GM12878 (cell line): ENCODE measurements around the gene PXDC1. TPM values are rescaled to one million over a fixed set of nuclear protein-coding genes. Genes with fewer than 3 reads are reported as not detected.

Experiments
- ATAC-seq: fragments of 200-7000 bp; cut with Tn5 transposase; 3 replicates; pipeline ENCODE4 v1.9.1; 2020; ENCODE audit warnings: mild to moderate bottlenecking, moderate library complexity
- BruUV-seq: library from RNA; stranded (reverse); fragments of 400-500 nt; replicated peaks from 2 replicates; lab custom pipeline; 2021; lab: Mats Ljungman, UMichigan
- CTCF ChIA-PET: fragments of 300-600 bp; sonication (Branson Sonifier 250); formaldehyde crosslinking; extraction: SDS; loops from one replicate; lab custom pipeline; 2021; ENCODE audit warnings: inconsistent platforms; lab: Yijun Ruan, JAX
- POLR2A ChIA-PET: fragments of 350-600 bp; formaldehyde crosslinking; extraction: SDS; loops from one replicate; lab custom pipeline; 2021; ENCODE audit warnings: inconsistent platforms; lab: Charles Lee
- RAD21 ChIA-PET: fragments of 300-600 bp; sonication (Branson Sonifier 250); formaldehyde crosslinking; loops from one replicate; lab custom pipeline; 2023; ENCODE audit warnings: antibody characterized with exemption; ENCODE audit not compliant: unreplicated experiment; lab: Charles Lee
- SMC1A ChIA-PET: fragments of 300-600 bp; sonication (Branson Sonifier 250); formaldehyde crosslinking; loops from one replicate; lab custom pipeline; 2023; ENCODE audit not compliant: unreplicated experiment, uncharacterized antibody; lab: Charles Lee
- DNase-seq: peaks from one replicate; pipeline ENCODE4 v3.0.0-alpha.2; 2011; ENCODE audit warnings: low read depth, low spot score
- FAIRE-seq: peaks from 3 replicates; lab custom pipeline; 2011; peaks lifted over from hg19 to GRCh38; lab: Jason Lieb, UNC
- H2AFZ ChIP-seq: 2 replicates; pipeline ENCODE4 v1.6.0; 2011; ENCODE audit warnings: low read depth, low read length, control low read depth; ENCODE audit not compliant: control insufficient read depth
- H3K27ac ChIP-seq: 2 replicates; pipeline ENCODE4 v1.5.1; 2011; ENCODE audit warnings: control low read depth; ENCODE audit not compliant: control insufficient read depth, insufficient read depth
- H3K27me3 ChIP-seq, 2 experiments: replicated peaks in 1 of 2; 2 replicates each; pipeline versions ENCODE4 v1.6.0 to v1.6.1; 2011; ENCODE audit warnings: low read length in 1 of 2; ENCODE audit not compliant: control insufficient read depth in 2 of 2, insufficient read depth in 2 of 2
- H3K36me3 ChIP-seq, 2 experiments: 2 replicates each; pipeline ENCODE4 v1.5.1; 2011; ENCODE audit warnings: low read length in 1 of 2; ENCODE audit not compliant: control insufficient read depth in 2 of 2, insufficient read depth in 2 of 2
- H3K4me1 ChIP-seq: 2 replicates; pipeline ENCODE4 v1.6.1; 2011; ENCODE audit warnings: mild to moderate bottlenecking, low read length, moderate library complexity, mixed read lengths; ENCODE audit not compliant: control insufficient read depth, insufficient read depth
- H3K4me2 ChIP-seq: 2 replicates; pipeline ENCODE4 v1.6.0; 2011; ENCODE audit warnings: control low read depth; ENCODE audit not compliant: control insufficient read depth, insufficient read depth
- H3K4me3 ChIP-seq: fragments of 200-600 bp; sonication (generic); 2 replicates; pipeline ENCODE4 v1.5.1; 2016
- H3K79me2 ChIP-seq: 2 replicates; pipeline ENCODE4 v1.6.0; 2011; ENCODE audit warnings: low read length; ENCODE audit not compliant: control insufficient read depth, insufficient read depth
- H3K9ac ChIP-seq: 2 replicates; pipeline ENCODE4 v1.8.0; 2011; ENCODE audit warnings: low read length, control low read depth, mixed read lengths; ENCODE audit not compliant: control insufficient read depth, insufficient read depth
- H3K9me3 ChIP-seq: replicated peaks from 3 replicates; pipeline ENCODE4 v1.5.1; 2011; ENCODE audit warnings: mild to moderate bottlenecking, low read length; ENCODE audit not compliant: control insufficient read depth, insufficient read depth
- H4K20me1 ChIP-seq: 2 replicates; pipeline ENCODE4 v1.6.0; 2011; ENCODE audit not compliant: control insufficient read depth, insufficient read depth
- NR2C1 ChIP-seq: fragments of 450-650 bp; IDR thresholded peaks from 2 replicates; pipeline ENCODE4 v1.6.1; 2017; ENCODE audit warnings: antibody characterized with exemption, mild to moderate bottlenecking, moderate library complexity
- WGBS: methylation state at CpG from one replicate; pipeline ENCODE4 v1.1.6; 2016; ENCODE audit warnings: low lambda C conversion rate; ENCODE audit not compliant: insufficient replicate concordance, insufficient coverage; ENCODE audit errors: missing lambda C conversion rate; 5-methylcytosine and 5-hydroxymethylcytosine counted together
- in situ Hi-C: fragments of 300-500 bp; cut with MboI; formaldehyde crosslinking; loops from 9 replicates; pipeline ENCODE4 v1.14.3; 2018; ENCODE audit warnings: mixed read lengths
- intact Hi-C: fragments of 100-400 bp; cut with micrococcal nuclease; formaldehyde crosslinking; loops from one replicate; pipeline ENCODE4 v1.14.2; 2022; ENCODE audit not compliant: unreplicated experiment
- polyA plus RNA-seq, 11 experiments: library from polyadenylated mRNA; depleted of rRNA in 4 of 11; unstranded in 6 of 11; stranded (reverse) in 5 of 11; fragments of >200 nt; fragmentation: Nextera tagmentation in 4 of 11; fragmentation: Illumina TruSeq in 1 of 11; extraction: Ambion mirVana in 4 of 11; extraction: Trizol in 1 of 11; gene quantifications; 1 replicate in 1 of 11; 2 replicates in 10 of 11; pipeline versions ENCODE4 v1.2.1 to v1.2.3, GENCODE V29; 2011 to 2016; ENCODE audit warnings: inconsistent platforms in 2 of 11, missing spikeins in 2 of 11, low read depth in 1 of 11
- total RNA-seq, 4 experiments: library from RNA; depleted of rRNA in 3 of 4; stranded (reverse); fragments of >200 nt in 3 of 4; fragmentation: Illumina TruSeq in 1 of 4; extraction: Trizol in 1 of 4; gene quantifications; 2 replicates each; pipeline versions ENCODE4 v1.2.1 to v1.2.3, GENCODE V29; 2013 to 2021
- TF ChIP-seq, protein P1 (sequence below): fragments of 450-650 bp; IDR thresholded peaks from 2 replicates; pipeline ENCODE4 v1.6.1; 2018; ENCODE audit warnings: borderline replicate concordance, mild to moderate bottlenecking; ENCODE audit not compliant: partially characterized antibody

PXDC1 gene
- total and polyA plus RNA-seq, 10 of the 15 experiments (the other 5 are each of a cell fraction or from before 2014, with no cell fraction given) = 0.03 to 0.72 (median 0.32) TPM; not detected in 2

DNA sequence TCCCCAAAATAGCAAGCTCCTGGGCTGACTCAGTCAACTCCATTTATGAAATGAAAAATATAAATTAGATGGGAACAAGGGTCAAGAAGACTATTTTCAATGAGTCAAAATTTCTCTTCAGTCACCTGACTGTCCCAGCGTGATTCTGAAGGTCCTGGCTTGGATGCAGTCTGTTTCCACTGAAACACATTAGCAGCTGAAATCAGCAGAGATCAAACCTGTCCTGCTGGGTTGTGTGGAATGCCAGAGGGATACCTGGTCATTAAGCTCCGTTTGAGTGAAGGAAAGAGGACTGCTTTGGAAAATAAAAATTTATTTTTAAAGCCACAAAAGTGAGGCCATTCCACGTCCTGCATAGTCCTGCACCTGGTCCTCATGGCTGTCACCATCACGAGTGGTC, 37.4 kb downstream of the PXDC1 start:
- ChIA-PET RAD21 (no interaction called here), POLR2A (no interaction called here), SMC1A (interaction anchor here (1.4 to 1.5 kb wide), 2 partner anchors 18 to 61 kb away, joined by 3 to 4 read pairs; no protein-coding TSS in a partner anchor), CTCF (interaction anchor here (0.6 to 0.8 kb wide), 2 partner anchors 279 to 587 kb away, joined by 3 read pairs; no protein-coding TSS in a partner anchor)
- Histone ChIP-seq H3K27me3 (peaks cover 0 to 1% of the 10 kb centered on the region in 2 experiments; a peak in 1 of 4 replicates), H3K9me3 (no peaks in the 10 kb centered on the region; the same call in 2 of the 3 replicates), H3K9ac (no peak overlapping the region), H2AFZ (no peak overlapping the region), H4K20me1 (no peaks in the 10 kb centered on the region), H3K4me3 (no peak overlapping the region), H3K4me2 (no peak overlapping the region), H3K79me2 (no peaks in the 10 kb centered on the region), H3K4me1 (no peaks in the 10 kb centered on the region), H3K27ac (no peak overlapping the region), H3K36me3 (no peaks in the 10 kb centered on the region)
- no peak for TF ChIP-seq NR2C1
- TF ChIP-seq, protein P1, sequence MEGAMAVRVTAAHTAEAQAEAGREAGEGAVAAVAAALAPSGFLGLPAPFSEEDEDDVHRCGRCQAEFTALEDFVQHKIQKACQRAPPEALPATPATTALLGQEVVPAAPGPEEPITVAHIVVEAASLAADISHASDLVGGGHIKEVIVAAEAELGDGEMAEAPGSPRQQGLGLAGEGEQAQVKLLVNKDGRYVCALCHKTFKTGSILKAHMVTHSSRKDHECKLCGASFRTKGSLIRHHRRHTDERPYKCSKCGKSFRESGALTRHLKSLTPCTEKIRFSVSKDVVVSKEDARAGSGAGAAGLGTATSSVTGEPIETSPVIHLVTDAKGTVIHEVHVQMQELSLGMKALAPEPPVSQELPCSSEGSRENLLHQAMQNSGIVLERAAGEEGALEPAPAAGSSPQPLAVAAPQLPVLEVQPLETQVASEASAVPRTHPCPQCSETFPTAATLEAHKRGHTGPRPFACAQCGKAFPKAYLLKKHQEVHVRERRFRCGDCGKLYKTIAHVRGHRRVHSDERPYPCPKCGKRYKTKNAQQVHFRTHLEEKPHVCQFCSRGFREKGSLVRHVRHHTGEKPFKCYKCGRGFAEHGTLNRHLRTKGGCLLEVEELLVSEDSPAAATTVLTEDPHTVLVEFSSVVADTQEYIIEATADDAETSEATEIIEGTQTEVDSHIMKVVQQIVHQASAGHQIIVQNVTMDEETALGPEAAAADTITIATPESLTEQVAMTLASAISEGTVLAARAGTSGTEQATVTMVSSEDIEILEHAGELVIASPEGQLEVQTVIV = no peak
- no peak for FAIRE-seq
- in situ Hi-C loops = no loop called here
- no peak for ATAC-seq
- intact Hi-C loops = no loop called here
- BruUV-seq = no TSS peak
- WGBS = 1% methylated on average over 4 of the region's 4 CpGs
- DNase-seq = no peak
